DMS79 treated with DMSO at 0.1 percent for 48 hours (cell line): ENCODE measurements around the gene TSPAN4.
A peak's percentile ranks its signal among the peaks of the same experiment; 100 is the strongest.

ENCODE experiments used
- DNase-seq: peaks from one replicate; lab custom pipeline; 2025; lab: John Stamatoyannopoulos, UW

Gene TSPAN4

GRCh38 chr11:850775-851763 is 8.4 kb downstream of the TSPAN4 start:
- DNase-seq: no peak

DNA sequence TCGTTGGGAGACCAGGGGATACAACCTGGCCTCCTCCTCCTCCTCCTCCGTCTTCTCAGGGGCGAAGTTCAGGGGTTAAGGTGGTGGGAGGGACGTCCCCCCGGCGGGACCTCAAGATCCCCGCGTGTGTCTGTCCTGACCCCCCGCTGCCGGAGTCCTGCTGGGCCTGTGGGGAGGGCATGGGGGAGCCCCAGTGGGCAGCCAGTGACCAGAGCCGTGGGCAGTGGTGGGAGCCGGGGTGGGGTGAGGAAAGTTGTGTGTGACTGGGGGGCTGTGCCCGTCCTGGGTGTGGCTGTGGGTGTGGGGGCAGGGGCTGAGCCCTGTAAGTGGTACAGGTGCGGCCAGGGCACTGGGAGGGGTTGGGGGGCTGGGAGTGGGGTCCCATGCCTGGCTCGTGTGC is 10.1 kb downstream of the TSPAN4 start:
- DNase-seq: no peak

DNA sequence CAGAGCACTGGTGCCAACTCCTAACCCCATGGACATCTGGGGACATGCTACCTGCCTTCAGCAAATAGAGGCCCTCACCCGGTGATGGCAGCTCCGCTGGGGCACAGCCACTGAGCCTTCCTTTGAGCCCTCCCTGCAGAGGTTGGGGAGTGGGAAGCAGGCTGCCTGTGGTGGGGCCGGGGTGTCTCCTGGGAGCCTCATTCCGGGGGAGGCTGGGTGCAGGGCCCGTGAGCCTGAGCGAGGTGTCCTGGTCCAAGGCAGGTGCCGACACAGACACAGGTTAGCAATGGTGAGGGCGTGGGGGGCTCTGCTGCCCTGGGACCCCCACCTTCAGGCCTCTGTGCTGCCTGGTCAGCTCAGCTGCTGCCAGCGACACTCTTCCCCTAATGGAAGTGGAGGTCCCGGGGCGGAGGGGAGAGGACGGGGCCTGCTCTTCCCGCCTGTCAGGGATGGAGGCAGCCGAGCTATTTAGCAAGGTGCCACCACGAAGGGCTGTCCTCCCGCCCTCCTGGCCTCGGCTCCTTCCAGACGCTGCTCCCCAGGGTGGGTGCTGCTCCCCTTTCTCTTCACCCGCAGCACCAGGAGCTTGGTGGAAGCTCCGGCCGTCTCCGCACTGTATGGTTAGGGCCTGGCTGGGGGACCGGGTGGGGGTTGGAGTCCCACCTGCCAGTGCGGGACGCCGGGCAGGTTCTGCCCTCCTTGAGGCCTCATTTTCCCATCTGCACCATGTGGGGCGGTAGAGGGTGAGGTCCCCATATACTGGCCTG is 11.2 kb downstream of the TSPAN4 start:
- no peak for DNase-seq

DNA sequence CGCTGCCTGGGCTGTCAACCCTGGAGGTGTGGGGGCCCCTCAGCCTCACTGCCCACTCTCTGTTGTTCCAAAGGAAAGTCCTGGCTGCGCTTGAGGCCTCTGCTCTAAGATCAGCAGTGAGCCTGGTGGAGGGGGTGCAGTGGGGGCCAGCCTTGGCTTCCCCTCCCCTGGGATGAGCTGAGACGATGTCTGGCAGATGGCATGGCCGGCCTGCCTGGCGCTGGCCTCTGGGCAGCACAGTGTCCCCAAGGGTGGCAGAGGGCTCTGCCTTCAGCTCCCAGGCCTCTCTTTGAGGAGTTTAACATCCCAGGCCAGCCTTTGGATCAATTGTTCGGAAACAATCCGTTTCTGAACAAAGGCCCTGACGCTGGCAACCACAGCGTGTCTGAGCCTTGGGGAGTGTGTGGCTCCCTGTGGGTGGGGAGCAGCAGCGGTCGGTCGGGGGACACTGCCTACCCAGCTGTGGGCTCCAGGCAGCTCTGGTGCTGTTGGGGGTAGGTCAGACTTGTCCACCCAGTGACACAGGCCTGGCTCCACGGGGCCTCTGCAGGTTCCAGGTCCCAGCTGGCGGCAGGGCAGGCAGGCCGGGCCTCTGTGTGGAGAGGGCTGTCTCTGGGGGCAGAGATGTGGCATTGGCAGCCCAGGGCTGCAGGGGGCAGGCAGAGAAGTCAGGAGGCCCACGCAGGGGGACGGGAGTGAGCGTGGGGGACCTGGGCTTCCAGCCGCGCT is 12.1 kb downstream of the TSPAN4 start:
- DNase-seq: no peak

DNA sequence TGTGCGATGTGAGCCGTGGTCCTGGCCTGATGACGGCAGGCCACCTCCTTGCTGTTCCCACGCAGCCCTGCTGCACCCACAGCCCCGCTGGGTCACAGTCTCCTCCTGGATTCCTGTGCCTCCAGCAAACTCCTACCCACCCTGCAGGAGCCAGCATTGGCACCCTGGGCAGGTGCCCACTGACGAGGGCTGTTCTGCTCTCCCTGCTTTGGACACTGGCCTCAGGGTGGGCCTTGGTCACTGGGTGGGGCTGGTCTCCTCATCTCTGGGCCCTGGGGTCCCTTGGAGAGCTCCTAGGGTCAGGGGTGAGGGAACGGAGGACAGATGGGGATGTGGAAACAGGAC is 12.7 kb downstream of the TSPAN4 start:
- no peak for DNase-seq

- no peak for DNase-seq
Measured at GRCh38 chr11:855796-856195, 13.1 kb downstream of the TSPAN4 start.

- DNase-seq: no peak
Measured at GRCh38 chr11:856397-856796, 13.7 kb downstream of the TSPAN4 start.

- DNase-seq: no peak
Measured at GRCh38 chr11:858053-858761, 15.6 kb downstream of the TSPAN4 start.

- DNase-seq: no peak
Measured at GRCh38 chr11:858762-859339, 16.2 kb downstream of the TSPAN4 start.

DNA sequence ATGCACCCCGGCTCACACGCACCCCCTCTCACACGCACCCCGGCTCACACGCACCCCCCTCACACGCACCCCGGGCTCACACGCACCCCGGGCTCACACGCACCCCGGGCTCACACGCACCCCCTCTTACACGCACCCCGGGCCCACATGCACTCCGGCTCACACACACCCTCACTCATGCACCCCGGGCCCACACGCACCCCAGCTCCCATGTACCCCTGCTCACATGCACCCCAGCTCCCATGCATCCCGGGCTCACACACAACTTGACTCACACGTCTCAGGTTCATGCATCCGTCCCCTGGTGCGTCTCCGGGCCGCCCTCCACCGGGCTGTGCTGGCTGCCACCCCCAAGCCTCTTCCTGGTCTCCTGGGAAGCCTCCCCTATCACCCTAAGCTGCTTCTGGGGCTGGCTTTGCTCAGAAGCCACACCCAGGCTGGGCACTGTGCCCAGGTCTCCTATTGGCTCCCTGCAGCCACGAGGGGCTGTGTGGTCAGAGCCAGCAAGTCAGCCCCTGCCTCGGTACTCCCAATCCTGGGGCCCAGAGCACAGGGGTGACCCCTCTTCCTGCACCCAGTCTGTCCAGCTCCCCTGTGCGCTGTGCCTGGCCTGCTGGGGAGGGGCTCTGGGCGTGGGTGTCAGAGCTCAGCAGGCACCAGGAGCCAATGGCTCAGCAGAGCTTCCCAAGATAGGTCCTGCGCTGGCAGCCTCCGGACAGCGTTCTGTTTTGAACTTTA is 16.9 kb downstream of the TSPAN4 start:
- DNase-seq: peak; percentile 45

DNA sequence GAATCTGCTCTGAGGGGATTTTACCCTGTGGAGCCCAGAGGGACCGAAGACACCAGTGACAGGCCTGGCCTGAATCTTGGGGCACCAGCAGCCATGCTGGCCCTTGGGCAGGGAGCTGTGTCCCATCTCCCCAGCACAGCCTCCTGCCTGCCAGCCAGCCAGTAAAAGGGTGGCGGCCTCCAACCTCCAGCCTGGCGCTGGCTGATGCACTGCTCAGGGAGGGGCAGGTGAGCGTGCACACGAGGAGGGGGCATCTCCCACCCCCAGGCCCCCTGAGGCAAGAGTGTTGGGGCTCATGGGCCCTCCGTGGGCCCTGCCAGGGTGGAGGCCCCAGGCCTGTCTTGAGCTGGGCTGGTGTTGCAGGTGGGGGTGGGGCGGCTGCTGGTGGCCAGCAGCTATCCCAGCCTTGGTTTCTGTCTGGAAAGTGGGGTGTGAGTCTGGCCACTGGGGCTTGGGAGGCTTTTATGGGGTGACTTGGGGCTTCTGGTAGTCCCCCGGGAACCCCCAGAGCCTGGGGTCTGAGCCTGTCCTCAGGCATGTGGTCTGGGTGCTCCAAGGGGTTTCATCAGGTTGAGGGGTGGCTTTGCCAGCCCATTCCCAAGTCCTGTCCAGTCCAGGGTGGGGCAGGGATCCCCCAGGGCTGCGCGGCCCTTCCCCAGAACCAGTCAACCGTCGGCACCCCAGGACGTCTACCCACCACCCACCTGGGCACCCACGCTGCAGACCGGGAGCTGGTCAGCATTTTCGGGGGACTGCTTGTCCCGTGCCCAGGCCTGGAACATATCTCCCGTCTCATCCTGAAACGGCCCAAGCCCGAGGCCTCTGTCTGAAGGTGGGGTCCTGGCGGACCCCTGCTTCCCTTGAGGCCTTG is 17.8 kb downstream of the TSPAN4 start:
- no peak for DNase-seq

DNA sequence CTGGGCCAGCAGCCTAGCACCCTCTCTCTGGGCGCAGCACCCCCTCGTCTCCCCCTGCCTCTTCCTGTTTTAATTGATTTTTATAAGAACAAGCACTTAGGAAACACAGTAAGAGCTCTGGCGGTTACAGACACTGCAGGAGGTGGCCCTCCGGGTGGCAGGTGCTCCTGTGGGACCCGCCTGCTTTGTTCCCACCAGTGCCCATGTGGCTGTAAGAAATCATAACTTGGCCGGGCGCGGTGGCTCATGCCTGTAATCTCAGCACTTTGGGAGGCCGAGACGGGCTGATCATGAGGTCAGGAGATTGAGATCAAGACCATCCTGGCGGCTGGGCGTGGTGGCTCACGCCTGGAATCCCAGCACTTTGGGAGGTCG is 18.4 kb downstream of the TSPAN4 start:
- DNase-seq: no peak

DNA sequence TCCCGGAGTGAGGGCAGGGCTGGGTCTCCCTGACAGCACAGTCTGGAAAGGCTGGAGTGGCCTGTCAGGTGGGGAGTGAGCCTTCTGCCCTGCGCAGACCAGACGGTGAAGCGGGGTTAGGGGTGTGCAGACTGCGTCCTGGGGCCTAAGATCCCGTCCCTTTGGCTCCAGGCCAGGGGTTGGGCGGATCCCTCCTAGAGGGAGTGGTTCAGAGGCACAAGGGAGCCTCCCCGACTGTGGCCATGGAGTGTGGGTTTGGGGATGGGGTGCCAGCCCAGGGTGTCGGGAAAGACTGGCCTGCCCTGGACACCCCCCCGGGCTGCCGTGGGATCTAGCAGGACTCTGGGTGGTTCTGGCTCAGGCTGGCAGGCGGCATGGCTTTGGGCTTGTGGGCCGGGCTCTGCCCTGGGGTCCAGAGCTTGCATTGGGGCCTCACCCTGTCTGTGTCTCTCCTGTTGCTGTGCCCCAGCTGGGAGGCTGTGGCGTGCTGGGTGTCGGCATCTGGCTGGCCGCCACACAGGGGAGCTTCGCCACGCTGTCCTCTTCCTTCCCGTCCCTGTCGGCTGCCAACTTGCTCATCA is 19.5 kb downstream of the TSPAN4 start:
- DNase-seq: no peak

- DNase-seq: no peak
Measured at GRCh38 chr11:862696-863022, 20.0 kb downstream of the TSPAN4 start.

GRCh38 chr11:863023-863909 is 20.6 kb downstream of the TSPAN4 start:
- DNase-seq: no peak

- no peak for DNase-seq
Measured at GRCh38 chr11:863910-864827, 21.5 kb downstream of the TSPAN4 start.

DNA sequence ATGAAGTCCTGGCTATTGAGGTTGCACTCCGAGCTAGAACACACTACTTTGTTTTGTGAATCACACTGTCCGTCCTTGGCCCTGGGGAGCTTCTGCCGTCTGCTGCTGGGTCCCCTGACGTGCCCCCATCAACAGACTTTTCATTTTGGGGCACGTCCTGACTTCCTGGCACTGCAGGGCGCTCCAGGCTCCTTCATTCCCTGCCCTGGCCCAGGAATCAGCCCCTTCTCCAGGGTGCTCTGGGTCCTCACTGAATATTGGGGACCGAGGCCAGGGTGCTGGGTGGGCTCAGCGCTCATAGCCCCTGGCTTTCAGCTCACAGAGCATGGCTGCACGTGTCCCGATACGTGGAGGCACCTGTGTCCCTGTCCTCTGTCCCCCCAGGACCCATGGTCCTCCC is 22.2 kb downstream of the TSPAN4 start:
- DNase-seq: no peak
